Mesothelial cell of epicardium (in vitro differentiated cells): ENCODE measurements around the gene GUCA1A. TPM values are rescaled to one million over a fixed set of nuclear protein-coding genes. Genes with fewer than 3 reads are reported as not detected.
"Not testable (repeated sequence)": the region's sequence is repeated elsewhere in the genome, so short reads cannot be mapped to it uniquely, and the experiment has no call there.

Experiments
- DNase-seq, 2 experiments: peaks; one replicate each; pipeline ENCODE4 v3.0.0; 2021; ENCODE audit warnings: low spot score in 2 of 2; ENCODE audit not compliant: unreplicated experiment in 2 of 2
- H3K27ac Mint-ChIP-seq: 2 replicates; pipeline ENCODE4 v1.8.0; 2021; ENCODE audit warnings: mixed read lengths
- H3K27me3 Mint-ChIP-seq: 2 replicates; pipeline ENCODE4 v1.8.0; 2021; ENCODE audit warnings: low read depth, mixed read lengths
- H3K36me3 Mint-ChIP-seq: 2 replicates; pipeline ENCODE4 v1.8.0; 2021; ENCODE audit warnings: mixed read lengths
- H3K4me1 Mint-ChIP-seq: 2 replicates; pipeline ENCODE4 v1.8.0; 2021; ENCODE audit warnings: mixed read lengths
- H3K4me3 Mint-ChIP-seq: 2 replicates; pipeline ENCODE4 v1.8.0; 2021; ENCODE audit warnings: mild to moderate bottlenecking, moderate library complexity, mixed read lengths
- H3K9me3 Mint-ChIP-seq: 2 replicates; pipeline ENCODE4 v1.8.0; 2021; ENCODE audit warnings: mixed read lengths
- CTCF ChIP-seq: fragments of 200-600 bp; sonication (generic); IDR thresholded peaks from one replicate; pipeline ENCODE4 v1.5.0; 2021; ENCODE audit warnings: antibody characterized with exemption; ENCODE audit not compliant: unreplicated experiment
- total RNA-seq: library from RNA; stranded (reverse); gene quantifications from 3 replicates; pipeline ENCODE4 v1.2.1, GENCODE V29; 2021

Gene GUCA1A
- total RNA-seq, 1 donor from 2014 or later, result 0.92 TPM

GRCh38 chr6:42200035-42200434 is 26.9 kb downstream of the GUCA1A start:
- Mint-ChIP-seq H3K36me3 (peaks cover 22% of the 10 kb centered on the region), H3K4me3 (no peak overlapping the region), H3K27ac (no peak overlapping the region), H3K4me1 (no peaks in the 10 kb centered on the region), H3K27me3 (no peaks in the 10 kb centered on the region), H3K9me3 (peaks cover 4% of the 10 kb centered on the region)
- no peak for TF ChIP-seq CTCF
- DNase-seq, result no peak

GRCh38 chr6:42201382-42201781 is 28.2 kb downstream of the GUCA1A start:
- Mint-ChIP-seq H3K4me1 (no peaks in the 10 kb centered on the region), H3K27ac (no peak overlapping the region), H3K4me3 (no peak overlapping the region), H3K36me3 (peaks cover 27% of the 10 kb centered on the region), H3K27me3 (no peaks in the 10 kb centered on the region), H3K9me3 (peaks cover 4% of the 10 kb centered on the region)
- no peak for TF ChIP-seq CTCF
- DNase-seq, result no peak

- H3K36me3 Mint-ChIP-seq, result peaks cover 27% of the 10 kb centered on the region
- H3K27ac Mint-ChIP-seq, H3K27me3 Mint-ChIP-seq, DNase-seq, H3K4me3 Mint-ChIP-seq, H3K9me3 Mint-ChIP-seq, H3K4me1 Mint-ChIP-seq: not testable (repeated sequence)
These were observed 29.2 kb downstream of the GUCA1A start for GRCh38 chr6:42202131-42202915.

GRCh38 chr6:42203183-42203582 is 30.0 kb downstream of the GUCA1A start:
- H3K9me3 Mint-ChIP-seq, result peaks cover 4% of the 10 kb centered on the region
- DNase-seq, result no peak
- H3K36me3 Mint-ChIP-seq, result peaks cover 33% of the 10 kb centered on the region
- no peak for TF ChIP-seq CTCF
- H3K27ac Mint-ChIP-seq, result no peak overlapping the region
- H3K27me3 Mint-ChIP-seq, result no peaks in the 10 kb centered on the region
- H3K4me3 Mint-ChIP-seq, result no peak overlapping the region
- H3K4me1 Mint-ChIP-seq, result no peaks in the 10 kb centered on the region

GRCh38 chr6:42204768-42205282 is 31.7 kb downstream of the GUCA1A start:
- H3K27me3 Mint-ChIP-seq, result no peaks in the 10 kb centered on the region
- H3K36me3 Mint-ChIP-seq, result peaks cover 33% of the 10 kb centered on the region
- H3K4me1 Mint-ChIP-seq, result no peaks in the 10 kb centered on the region
- H3K27ac Mint-ChIP-seq, result no peak overlapping the region
- H3K4me3 Mint-ChIP-seq, result no peak overlapping the region
- no peak for DNase-seq
- TF ChIP-seq CTCF, result no peak
- H3K9me3 Mint-ChIP-seq, result peaks cover 3% of the 10 kb centered on the region

GRCh38 chr6:42207559-42207958 is 34.4 kb downstream of the GUCA1A start:
- H3K4me3 Mint-ChIP-seq, DNase-seq, H3K27ac Mint-ChIP-seq, H3K27me3 Mint-ChIP-seq, H3K9me3 Mint-ChIP-seq, H3K4me1 Mint-ChIP-seq: not testable (repeated sequence)
- peaks cover 33% of the 10 kb centered on the region for H3K36me3 Mint-ChIP-seq
